B cell (primary cell): Measurements from ENCODE around the gene NOXO1. TPM values are rescaled to one million over a fixed set of nuclear protein-coding genes. Genes with fewer than 3 reads are reported as not detected.

Source experiments
- ATAC-seq: fragments of 200-7000 bp; cut with Tn5 transposase; one replicate; pipeline ENCODE4 v1.10.0; 2021; ENCODE audit warnings: low read depth, mild to moderate bottlenecking, moderate number of reproducible peaks, moderate library complexity
- CTCF ChIA-PET: fragments of 350-600 bp; sonication (Branson Sonifier 250); formaldehyde crosslinking; loops from one replicate; lab custom pipeline; 2021; ENCODE audit warnings: antibody characterized with exemption, inconsistent platforms; lab: Charles Lee
- POLR2A ChIA-PET: fragments of 350-600 bp; sonication (Branson Sonifier 250); formaldehyde crosslinking; loops from one replicate; lab custom pipeline; 2021; ENCODE audit warnings: antibody characterized with exemption; lab: Charles Lee
- DNase-seq: peaks from one replicate; pipeline ENCODE4 v3.0.0; 2013
- H2AFZ ChIP-seq: 2 replicates; pipeline ENCODE4 v1.6.1; 2012; ENCODE audit warnings: mild to moderate bottlenecking, low read depth, low read length; ENCODE audit not compliant: insufficient read depth, poor library complexity, severe bottlenecking
- H3K27ac ChIP-seq, 2 donors: 1 replicate in 1 of 2; 2 replicates in 1 of 2; pipeline ENCODE4 v1.5.1; 2012 to 2013; ENCODE audit warnings: low read length in 2 of 2, mild to moderate bottlenecking in 2 of 2, moderate library complexity in 1 of 2
- H3K27me3 ChIP-seq, 4 experiments: fragments of 200-600 bp in 1 of 4; sonication (generic) in 1 of 4; replicated peaks in 1 of 4; 1 replicate in 2 of 4; 2 replicates in 2 of 4; pipeline versions ENCODE4 v1.6.1 to v1.7.0; 2013 to 2016; ENCODE audit warnings: low read length in 3 of 4, mild to moderate bottlenecking in 2 of 4, mixed read lengths in 1 of 4, moderate library complexity in 1 of 4; ENCODE audit not compliant: insufficient read depth in 4 of 4, control insufficient read depth in 3 of 4; ENCODE audit errors: control extremely low read depth in 1 of 4
- H3K36me3 ChIP-seq, 2 experiments: replicated peaks in 1 of 2; 1 replicate in 1 of 2; 2 replicates in 1 of 2; pipeline versions ENCODE4 v1.6.1 to v1.7.1; 2013; ENCODE audit warnings: low read length in 1 of 2; ENCODE audit not compliant: insufficient read depth in 2 of 2, control insufficient read depth in 1 of 2; ENCODE audit errors: control extremely low read depth in 1 of 2, extremely low read depth in 1 of 2
- H3K4me1 ChIP-seq, 2 donors: fragments of 200-600 bp in 1 of 2; sonication (generic) in 1 of 2; 1 replicate in 1 of 2; 2 replicates in 1 of 2; pipeline versions ENCODE4 v1.5.1 to v1.6.1; 2013 to 2017; ENCODE audit warnings: low read length in 2 of 2; ENCODE audit not compliant: control insufficient read depth in 2 of 2, insufficient read depth in 2 of 2
- H3K4me2 ChIP-seq: replicated peaks from 2 replicates; pipeline ENCODE3; 2012; ENCODE audit warnings: mild to moderate bottlenecking, low read depth, low read length; ENCODE audit not compliant: poor library complexity, severe bottlenecking
- H3K4me3 ChIP-seq, 5 experiments: fragments of 200-600 bp in 1 of 5; sonication (generic) in 1 of 5; 1 replicate in 3 of 5; 2 replicates in 2 of 5; pipeline versions ENCODE4 v1.5.1 to v1.7.0; 2011 to 2016; ENCODE audit warnings: low read length in 4 of 5, mild to moderate bottlenecking in 4 of 5, low read depth in 2 of 5, control low read depth in 1 of 5, moderate library complexity in 1 of 5; ENCODE audit not compliant: insufficient read depth in 1 of 5; ENCODE audit errors: control extremely low read depth in 1 of 5, extremely low read depth in 1 of 5
- H3K79me2 ChIP-seq: fragments of 200-600 bp; sonication (generic); one replicate; pipeline ENCODE4 v1.6.0; 2016; ENCODE audit warnings: low read length; ENCODE audit not compliant: control insufficient read depth, insufficient read depth
- H3K9ac ChIP-seq: fragments of 200-600 bp; sonication (generic); 2 replicates; pipeline ENCODE4 v1.6.1; 2017; ENCODE audit warnings: mild to moderate bottlenecking, low read length, moderate library complexity
- H3K9me3 ChIP-seq, 3 donors: one replicate each; pipeline versions ENCODE4 v1.6.1 to v1.7.1; 2013; ENCODE audit warnings: low read length in 2 of 3; ENCODE audit not compliant: control insufficient read depth in 2 of 3, insufficient read depth in 1 of 3; ENCODE audit errors: control extremely low read depth in 1 of 3
- H4K20me1 ChIP-seq: 2 replicates; pipeline ENCODE4 v1.6.0; 2012; ENCODE audit warnings: mild to moderate bottlenecking, low read length; ENCODE audit not compliant: insufficient read depth, control insufficient read depth, poor library complexity, severe bottlenecking
- H3K27ac Mint-ChIP-seq: one replicate; pipeline ENCODE4 v1.8.0; 2021; ENCODE audit warnings: mixed read lengths
- H3K27me3 Mint-ChIP-seq: one replicate; pipeline ENCODE4 v1.8.0; 2021; ENCODE audit warnings: mixed read lengths
- H3K4me1 Mint-ChIP-seq: one replicate; pipeline ENCODE4 v1.8.0; 2021; ENCODE audit warnings: mixed read lengths
- H3K4me3 Mint-ChIP-seq: one replicate; pipeline ENCODE4 v1.8.0; 2021; ENCODE audit warnings: mixed read lengths
- H3K9me3 Mint-ChIP-seq: one replicate; pipeline ENCODE4 v1.8.0; 2022; ENCODE audit warnings: mixed read lengths; ENCODE audit not compliant: insufficient read depth
- CTCF ChIP-seq: fragments of 200-600 bp; IDR thresholded peaks from one replicate; pipeline ENCODE4 v1.8.0; 2022; ENCODE audit warnings: antibody characterized with exemption, mild to moderate bottlenecking
- EZH2 ChIP-seq: IDR thresholded peaks from 2 replicates; pipeline ENCODE4 v1.6.1; 2012; ENCODE audit warnings: borderline replicate concordance, low read depth, mild to moderate bottlenecking, moderate library complexity, low read length; ENCODE audit not compliant: insufficient read depth, poor library complexity, severe bottlenecking
- WGBS: methylation state at CpG from one replicate; pipeline ENCODE4 v1.1.5; 2013; ENCODE audit warnings: missing lambda C conversion rate; ENCODE audit not compliant: insufficient coverage; 5-methylcytosine and 5-hydroxymethylcytosine counted together
- intact Hi-C: fragments of 100-400 bp; cut with micrococcal nuclease; formaldehyde crosslinking; loops from one replicate; pipeline ENCODE4 v1.10.0; 2022
- polyA plus RNA-seq: library from polyadenylated mRNA; depleted of rRNA; stranded (reverse); fragments of >200 nt; gene quantifications from 2 replicates; pipeline ENCODE4 v1.2.3, GENCODE V29; 2012
- total RNA-seq, 2 donors: library from RNA; stranded (reverse); fragments of 120-200 nt in 1 of 2; gene quantifications; 1 replicate in 1 of 2; 2 replicates in 1 of 2; pipeline versions ENCODE4 v1.2.3 to v1.2.4, GENCODE V29; 2013 to 2022

The NOXO1 gene
- total and polyA plus RNA-seq, 2 donors (not counting 1 experiment from before 2014, with no cell fraction given): 0.30 to 0.74 TPM

GRCh38 chr16:2009791-2010510, 28.7 kb upstream of the NOXO1 start, which contains the start of gene ZNF598:
TSS of gene ZNF598 (minus strand) at chr16:2009821.
- H2AFZ ChIP-seq: peak within 1 kb of the TSS; percentile 80
- H3K36me3 ChIP-seq: peaks cover 0 to 6% of the 10 kb centered on the region in 2 experiments
- H4K20me1 ChIP-seq: peaks cover 43% of the 10 kb centered on the region
- H3K9me3 Mint-ChIP-seq: no peaks in the 10 kb centered on the region
- no peaks in the 10 kb centered on the region for H3K27me3 ChIP-seq
- ChIA-PET POLR2A (interaction anchor here (1.4 kb wide), 1 partner anchor 45 kb away, joined by 3 read pairs; the partner anchor contains the start of gene RPS2), CTCF (no interaction called here)
- peak within 1 kb of the TSS; percentile 77 for H3K4me2 ChIP-seq
- DNase-seq: peak; percentile 90
- H3K27ac ChIP-seq: peak within 1 kb of the TSS; percentile 87 to 95
- peak within 1 kb of the TSS; percentile 82 for H3K9ac ChIP-seq
- peak within 1 kb of the TSS; percentile 95 for H3K27ac Mint-ChIP-seq
- H3K4me3 Mint-ChIP-seq: peak within 1 kb of the TSS; percentile 95
- H3K4me3 ChIP-seq: peak within 1 kb of the TSS; percentile 61 to 87 (median 77)
- H3K79me2 ChIP-seq: peaks cover 51% of the 10 kb centered on the region
- H3K27me3 Mint-ChIP-seq: no peaks in the 10 kb centered on the region
- peaks cover 35 to 44% of the 10 kb centered on the region in 2 donors for H3K4me1 ChIP-seq
- TF ChIP-seq EZH2 (no peak), CTCF (no peak)
- peaks cover 38% of the 10 kb centered on the region for H3K4me1 Mint-ChIP-seq
- no peaks in the 10 kb centered on the region for H3K9me3 ChIP-seq
- peak; percentile 97 for ATAC-seq
- WGBS: 6% methylated on average over 52 of the region's 52 CpGs
- intact Hi-C loops: loop anchor here (1.0 to 2.0 kb wide), 7 partner anchors 13 to 145 kb away; partner anchors contain the start of genes GFER, NDUFB10, NTHL1 and RPS2
